ENCODE data around the gene C1QTNF9.

GRCh38 chr13:24323739-24324075 lies 14.3 kb downstream of the C1QTNF9 start:
- TF ChIP-seq, protein P1, sequence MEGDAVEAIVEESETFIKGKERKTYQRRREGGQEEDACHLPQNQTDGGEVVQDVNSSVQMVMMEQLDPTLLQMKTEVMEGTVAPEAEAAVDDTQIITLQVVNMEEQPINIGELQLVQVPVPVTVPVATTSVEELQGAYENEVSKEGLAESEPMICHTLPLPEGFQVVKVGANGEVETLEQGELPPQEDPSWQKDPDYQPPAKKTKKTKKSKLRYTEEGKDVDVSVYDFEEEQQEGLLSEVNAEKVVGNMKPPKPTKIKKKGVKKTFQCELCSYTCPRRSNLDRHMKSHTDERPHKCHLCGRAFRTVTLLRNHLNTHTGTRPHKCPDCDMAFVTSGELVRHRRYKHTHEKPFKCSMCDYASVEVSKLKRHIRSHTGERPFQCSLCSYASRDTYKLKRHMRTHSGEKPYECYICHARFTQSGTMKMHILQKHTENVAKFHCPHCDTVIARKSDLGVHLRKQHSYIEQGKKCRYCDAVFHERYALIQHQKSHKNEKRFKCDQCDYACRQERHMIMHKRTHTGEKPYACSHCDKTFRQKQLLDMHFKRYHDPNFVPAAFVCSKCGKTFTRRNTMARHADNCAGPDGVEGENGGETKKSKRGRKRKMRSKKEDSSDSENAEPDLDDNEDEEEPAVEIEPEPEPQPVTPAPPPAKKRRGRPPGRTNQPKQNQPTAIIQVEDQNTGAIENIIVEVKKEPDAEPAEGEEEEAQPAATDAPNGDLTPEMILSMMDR (IDR thresholded peaks at IDR 0.05) = no peak
- no peak for TF ChIP-seq POLR2A (IDR thresholded peaks at IDR 0.05)

Measured in lower leg skin (tissue), 3 donors.